ENCODE data around the gene NDUFS5. TPM values are rescaled to one million over a fixed set of nuclear protein-coding genes. Genes with fewer than 3 reads are reported as not detected.

The NDUFS5 gene
- total RNA-seq, 1 donor from 2014 or later, result 208 TPM

DNA sequence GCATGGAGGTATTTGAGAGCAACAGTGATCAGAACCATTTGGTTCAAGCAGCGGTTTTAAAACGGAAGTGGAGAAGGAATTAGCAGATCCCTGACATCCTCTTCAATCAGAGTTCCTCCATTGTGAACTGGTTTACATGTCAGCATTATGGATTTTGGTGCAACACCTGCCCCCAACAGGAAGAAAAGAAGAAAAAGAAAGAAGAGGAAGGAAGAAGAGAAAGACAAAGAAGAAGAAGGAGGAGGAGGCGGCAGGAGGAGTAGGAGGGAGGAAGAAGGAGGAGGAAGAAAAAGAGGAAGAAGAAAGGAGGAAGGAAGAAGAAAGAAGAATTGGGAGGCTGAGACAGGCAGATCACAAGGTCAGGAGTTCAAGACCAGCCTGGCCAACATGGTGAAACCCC lies 17.4 kb downstream of the NDUFS5 start:
- TF ChIP-seq, protein P1, sequence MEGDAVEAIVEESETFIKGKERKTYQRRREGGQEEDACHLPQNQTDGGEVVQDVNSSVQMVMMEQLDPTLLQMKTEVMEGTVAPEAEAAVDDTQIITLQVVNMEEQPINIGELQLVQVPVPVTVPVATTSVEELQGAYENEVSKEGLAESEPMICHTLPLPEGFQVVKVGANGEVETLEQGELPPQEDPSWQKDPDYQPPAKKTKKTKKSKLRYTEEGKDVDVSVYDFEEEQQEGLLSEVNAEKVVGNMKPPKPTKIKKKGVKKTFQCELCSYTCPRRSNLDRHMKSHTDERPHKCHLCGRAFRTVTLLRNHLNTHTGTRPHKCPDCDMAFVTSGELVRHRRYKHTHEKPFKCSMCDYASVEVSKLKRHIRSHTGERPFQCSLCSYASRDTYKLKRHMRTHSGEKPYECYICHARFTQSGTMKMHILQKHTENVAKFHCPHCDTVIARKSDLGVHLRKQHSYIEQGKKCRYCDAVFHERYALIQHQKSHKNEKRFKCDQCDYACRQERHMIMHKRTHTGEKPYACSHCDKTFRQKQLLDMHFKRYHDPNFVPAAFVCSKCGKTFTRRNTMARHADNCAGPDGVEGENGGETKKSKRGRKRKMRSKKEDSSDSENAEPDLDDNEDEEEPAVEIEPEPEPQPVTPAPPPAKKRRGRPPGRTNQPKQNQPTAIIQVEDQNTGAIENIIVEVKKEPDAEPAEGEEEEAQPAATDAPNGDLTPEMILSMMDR (IDR thresholded peaks at IDR 0.05; ENCODE audit: unreplicated experiment), result no peak
- Mint-ChIP-seq H3K36me3 (ENCODE audit: insufficient read depth) (peaks cover 24% of the 10 kb centered on the region), H3K4me1 (ENCODE audit: low read depth) (no peaks in the 10 kb centered on the region), H3K27me3 (no peaks in the 10 kb centered on the region), H3K27ac (peak overlapping the region; percentile 18), H3K9me3 (ENCODE audit: low read depth) (no peaks in the 10 kb centered on the region), H3K4me3 (ENCODE audit: low read depth) (no peak overlapping the region)
- DNase-seq (ENCODE audit: low spot score, unreplicated experiment), result no peak

DNA sequence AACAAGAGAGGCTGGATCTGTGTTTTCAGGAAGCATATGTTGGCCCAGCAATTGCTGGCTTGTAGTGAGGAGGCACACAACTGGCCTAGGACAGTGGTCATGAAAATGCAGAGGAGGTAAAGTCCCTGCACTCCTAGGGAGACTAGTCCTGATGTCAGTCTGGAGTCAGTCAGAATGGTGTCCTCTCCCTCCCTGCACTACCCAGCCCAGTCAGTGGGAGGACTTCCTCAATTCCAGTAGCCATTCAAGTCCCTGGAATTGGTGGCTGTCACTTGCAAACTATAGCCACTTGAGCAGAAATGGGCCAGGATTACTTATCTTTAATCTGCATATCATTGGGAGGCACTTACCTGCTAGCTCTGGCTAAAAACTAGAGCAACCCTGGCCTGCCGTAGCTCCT lies 18.6 kb downstream of the NDUFS5 start:
- H3K36me3 Mint-ChIP-seq (ENCODE audit: insufficient read depth), result peaks cover 24% of the 10 kb centered on the region
- no peaks in the 10 kb centered on the region for H3K9me3 Mint-ChIP-seq (ENCODE audit: low read depth)
- DNase-seq (ENCODE audit: low spot score, unreplicated experiment), result no peak
- H3K27ac Mint-ChIP-seq, result no peak overlapping the region
- no peaks in the 10 kb centered on the region for H3K27me3 Mint-ChIP-seq
- H3K4me3 Mint-ChIP-seq (ENCODE audit: low read depth), result no peak overlapping the region
- TF ChIP-seq, protein P1 (IDR thresholded peaks at IDR 0.05; ENCODE audit: unreplicated experiment), result no peak
- no peaks in the 10 kb centered on the region for H3K4me1 Mint-ChIP-seq (ENCODE audit: low read depth)

DNA sequence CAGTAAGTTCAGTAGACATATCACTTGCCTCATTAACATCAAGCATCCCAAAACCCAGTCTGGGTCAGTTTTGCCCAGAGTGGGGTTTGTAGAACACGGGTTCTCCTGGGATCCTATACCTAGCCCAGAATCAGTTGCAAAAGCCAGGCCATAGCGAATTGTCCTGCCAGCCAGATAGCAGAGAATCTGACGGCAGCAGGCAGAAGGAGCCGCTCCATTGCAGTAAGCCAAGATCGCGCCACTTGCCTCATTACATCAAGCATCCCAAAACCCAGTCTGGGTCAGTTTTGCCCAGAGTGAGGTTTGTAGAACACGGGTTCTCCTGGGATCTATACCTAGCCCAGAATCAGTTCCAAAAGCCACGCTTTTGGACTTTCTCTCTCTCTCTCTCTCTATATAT lies 19.1 kb downstream of the NDUFS5 start:
- TF ChIP-seq, protein P1 (IDR thresholded peaks at IDR 0.05; ENCODE audit: unreplicated experiment), result no peak
- Mint-ChIP-seq H3K9me3 (ENCODE audit: low read depth) (no peaks in the 10 kb centered on the region), H3K4me1 (ENCODE audit: low read depth) (no peaks in the 10 kb centered on the region), H3K4me3 (ENCODE audit: low read depth) (no peak overlapping the region), H3K27me3 (no peaks in the 10 kb centered on the region), H3K27ac (no peak overlapping the region), H3K36me3 (ENCODE audit: insufficient read depth) (peaks cover 25% of the 10 kb centered on the region)
- DNase-seq (ENCODE audit: low spot score, unreplicated experiment), result no peak

DNA sequence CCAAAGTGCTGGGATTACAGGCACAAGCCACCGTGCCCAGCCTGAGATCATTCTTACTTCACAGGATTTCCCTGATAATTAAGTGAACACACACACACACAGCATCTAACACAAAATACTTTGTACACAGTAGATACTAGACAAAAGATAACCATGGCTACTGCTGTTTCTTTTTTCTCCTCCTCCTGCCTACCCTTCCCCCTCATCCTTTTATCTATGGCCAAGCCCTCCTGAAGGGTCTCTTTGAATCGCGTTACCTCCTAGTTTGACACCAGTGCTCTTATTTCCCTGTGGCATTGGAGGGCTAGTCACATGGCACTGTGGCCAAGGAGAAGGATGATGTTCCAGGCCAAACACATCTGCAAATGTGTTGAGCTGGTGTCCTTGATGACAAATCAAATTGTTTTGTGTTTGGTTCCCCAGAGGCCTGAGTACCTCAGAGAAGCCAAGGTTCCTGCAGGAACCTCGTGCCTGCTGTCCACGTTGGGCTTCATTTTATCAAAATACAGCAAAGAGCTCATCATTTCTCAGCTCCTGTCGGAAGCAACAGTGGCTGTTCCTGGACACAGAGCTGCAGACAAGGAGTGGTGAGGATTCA lies 20.6 kb downstream of the NDUFS5 start:
- H3K4me1 Mint-ChIP-seq (ENCODE audit: low read depth), result no peaks in the 10 kb centered on the region
- peaks cover 28% of the 10 kb centered on the region for H3K36me3 Mint-ChIP-seq (ENCODE audit: insufficient read depth)
- H3K27ac Mint-ChIP-seq, result no peak overlapping the region
- TF ChIP-seq, protein P1 (IDR thresholded peaks at IDR 0.05; ENCODE audit: unreplicated experiment), result no peak
- no peaks in the 10 kb centered on the region for H3K27me3 Mint-ChIP-seq
- DNase-seq (ENCODE audit: low spot score, unreplicated experiment), result no peak
- H3K4me3 Mint-ChIP-seq (ENCODE audit: low read depth), result no peak overlapping the region
- no peaks in the 10 kb centered on the region for H3K9me3 Mint-ChIP-seq (ENCODE audit: low read depth)

DNA sequence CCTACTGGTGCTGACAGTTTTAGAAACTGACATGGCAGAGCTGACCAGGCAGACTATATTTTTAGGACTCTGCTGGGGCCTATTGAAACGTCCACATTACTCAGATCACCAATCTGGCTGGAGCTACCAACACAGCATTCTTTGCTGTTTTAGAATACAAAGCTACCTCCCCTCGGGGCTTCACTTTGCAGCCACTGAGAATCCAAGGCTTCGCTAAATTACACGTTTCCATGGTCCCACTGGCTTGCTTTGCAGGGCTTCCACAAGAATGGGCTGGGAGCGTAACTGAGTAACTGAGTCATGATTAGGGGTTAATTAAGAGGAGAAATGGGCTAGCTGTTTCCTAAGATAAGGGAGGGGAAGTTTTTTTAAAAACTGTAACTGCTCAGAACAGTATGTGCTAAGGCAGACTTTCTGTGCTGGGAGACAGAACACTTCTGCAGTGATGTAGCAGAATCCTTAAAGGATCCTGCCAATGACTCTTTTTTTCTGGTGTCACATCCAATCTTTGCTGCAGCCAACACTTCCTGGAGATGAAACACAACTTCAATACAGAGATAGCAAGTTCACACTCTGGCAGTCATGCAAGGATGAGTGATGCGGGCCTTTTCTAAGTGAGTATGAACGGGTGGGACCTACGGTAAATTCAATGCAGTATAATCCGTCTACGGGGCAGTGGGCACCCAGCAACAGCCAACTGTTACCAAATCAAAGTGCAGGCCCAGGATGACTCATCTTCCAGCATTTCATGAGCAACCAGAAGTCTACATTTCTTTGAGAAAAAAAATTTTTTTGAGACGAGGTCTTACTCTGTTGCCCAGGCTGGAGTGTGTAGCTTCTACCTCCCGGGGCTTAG lies 21.5 kb downstream of the NDUFS5 start:
- DNase-seq (ENCODE audit: low spot score, unreplicated experiment), result no peak
- Mint-ChIP-seq H3K36me3 (ENCODE audit: insufficient read depth) (peaks cover 25% of the 10 kb centered on the region), H3K4me1 (ENCODE audit: low read depth) (peaks cover 7% of the 10 kb centered on the region), H3K27me3 (no peaks in the 10 kb centered on the region), H3K4me3 (ENCODE audit: low read depth) (no peak overlapping the region), H3K27ac (no peak overlapping the region), H3K9me3 (ENCODE audit: low read depth) (no peaks in the 10 kb centered on the region)
- TF ChIP-seq, protein P1 (IDR thresholded peaks at IDR 0.05; ENCODE audit: unreplicated experiment), result no peak
